ENCODE results near the gene IGF1R. TPM values are rescaled to one million over a fixed set of nuclear protein-coding genes. Genes with fewer than 3 reads are reported as not detected.

Gene IGF1R
- total RNA-seq, 4 donors from 2014 or later = 49.4 to 239 (median 109) TPM

GRCh38 chr15:98674336-98674735, 26.0 kb downstream of the IGF1R start:
- in situ Hi-C loops (cut with MboI; ENCODE audit: low pct_ligation_motif_present in 1 of 4, low pct_unique_long_range_greater_than_20kb in 1 of 4, low sequenced_read_pairs in 3 of 4) = loop anchor here in 1 of 4 donors (25.0 kb wide), 1 partner anchor 388 kb away; no protein-coding TSS in a partner anchor
- Histone ChIP-seq H3K4me1 (peaks cover 0 to 49% (median 11%) of the 10 kb centered on the region in 4 donors), H3K27me3 (no peaks in the 10 kb centered on the region), H3K9me3 (no peaks in the 10 kb centered on the region), H3K36me3 (no peaks in the 10 kb centered on the region), H3K27ac (no peak overlapping the region), H3K4me3 (no peak overlapping the region)
- intact Hi-C loops (cut with DNase I; ENCODE audit: low total_unique reads) = no loop called here
- no peak for TF ChIP-seq EP300 (IDR thresholded peaks at IDR 0.05; ENCODE audit: low read depth)
- TF ChIP-seq POLR2A (IDR thresholded peaks at IDR 0.05) = no peak
- TF ChIP-seq, protein P1, sequence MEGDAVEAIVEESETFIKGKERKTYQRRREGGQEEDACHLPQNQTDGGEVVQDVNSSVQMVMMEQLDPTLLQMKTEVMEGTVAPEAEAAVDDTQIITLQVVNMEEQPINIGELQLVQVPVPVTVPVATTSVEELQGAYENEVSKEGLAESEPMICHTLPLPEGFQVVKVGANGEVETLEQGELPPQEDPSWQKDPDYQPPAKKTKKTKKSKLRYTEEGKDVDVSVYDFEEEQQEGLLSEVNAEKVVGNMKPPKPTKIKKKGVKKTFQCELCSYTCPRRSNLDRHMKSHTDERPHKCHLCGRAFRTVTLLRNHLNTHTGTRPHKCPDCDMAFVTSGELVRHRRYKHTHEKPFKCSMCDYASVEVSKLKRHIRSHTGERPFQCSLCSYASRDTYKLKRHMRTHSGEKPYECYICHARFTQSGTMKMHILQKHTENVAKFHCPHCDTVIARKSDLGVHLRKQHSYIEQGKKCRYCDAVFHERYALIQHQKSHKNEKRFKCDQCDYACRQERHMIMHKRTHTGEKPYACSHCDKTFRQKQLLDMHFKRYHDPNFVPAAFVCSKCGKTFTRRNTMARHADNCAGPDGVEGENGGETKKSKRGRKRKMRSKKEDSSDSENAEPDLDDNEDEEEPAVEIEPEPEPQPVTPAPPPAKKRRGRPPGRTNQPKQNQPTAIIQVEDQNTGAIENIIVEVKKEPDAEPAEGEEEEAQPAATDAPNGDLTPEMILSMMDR (IDR thresholded peaks at IDR 0.05) = no peak
- TF ChIP-seq POLR2AphosphoS5 (IDR thresholded peaks at IDR 0.05) = no peak
- 85 to 88% methylated on average over 9 of the region's 9 CpGs for WGBS, 2 donors (ENCODE audit: low coverage in 1 of 2)
- no peak for DNase-seq

- peaks cover 0 to 30% (median 6%) of the 10 kb centered on the region in 4 donors for H3K4me1 ChIP-seq
- no peaks in the 10 kb centered on the region for H3K36me3 ChIP-seq
- TF ChIP-seq POLR2AphosphoS5 (IDR thresholded peaks at IDR 0.05) (no peak), EP300 (IDR thresholded peaks at IDR 0.05; ENCODE audit: low read depth) (no peak), POLR2A (IDR thresholded peaks at IDR 0.05) (no peak)
- TF ChIP-seq, protein P1 (IDR thresholded peaks at IDR 0.05) = no peak
- no peaks in the 10 kb centered on the region for H3K27me3 ChIP-seq
- no peaks in the 10 kb centered on the region for H3K9me3 ChIP-seq
- no peak for DNase-seq
- H3K27ac ChIP-seq = no peak overlapping the region
- in situ Hi-C loops (cut with MboI; ENCODE audit: low pct_ligation_motif_present in 1 of 4, low pct_unique_long_range_greater_than_20kb in 1 of 4, low sequenced_read_pairs in 3 of 4) = no loop called here
- intact Hi-C loops (cut with DNase I; ENCODE audit: low total_unique reads) = no loop called here
- no peak overlapping the region for H3K4me3 ChIP-seq
- WGBS, 2 donors (ENCODE audit: low coverage in 1 of 2) = 86 to 92% methylated on average over 7 of the region's 7 CpGs
These were observed 28.4 kb downstream of the IGF1R start for GRCh38 chr15:98676586-98677270.

- H3K4me3 ChIP-seq = no peak overlapping the region
- H3K4me1 ChIP-seq = peaks cover 0 to 25% (median 6%) of the 10 kb centered on the region in 4 donors
- H3K36me3 ChIP-seq = no peaks in the 10 kb centered on the region
- no peaks in the 10 kb centered on the region for H3K9me3 ChIP-seq
- in situ Hi-C loops (cut with MboI; ENCODE audit: low pct_ligation_motif_present in 1 of 4, low pct_unique_long_range_greater_than_20kb in 1 of 4, low sequenced_read_pairs in 3 of 4) = no loop called here
- intact Hi-C loops (cut with DNase I; ENCODE audit: low total_unique reads) = no loop called here
- H3K27me3 ChIP-seq = no peaks in the 10 kb centered on the region
- WGBS, 2 donors (ENCODE audit: low coverage in 1 of 2) = 84 to 100% methylated on average over 3 to 5 of the region's 5 CpGs
- DNase-seq = no peak
- no peak overlapping the region for H3K27ac ChIP-seq
- no peak for TF ChIP-seq EP300 (IDR thresholded peaks at IDR 0.05; ENCODE audit: low read depth)
- TF ChIP-seq POLR2AphosphoS5 (IDR thresholded peaks at IDR 0.05) = no peak
- no peak for TF ChIP-seq POLR2A (IDR thresholded peaks at IDR 0.05)
- TF ChIP-seq, protein P1 (IDR thresholded peaks at IDR 0.05) = no peak
These were observed 29.2 kb downstream of the IGF1R start for GRCh38 chr15:98677345-98678059.

- peaks cover 0 to 28% (median 12%) of the 10 kb centered on the region in 4 donors for H3K4me1 ChIP-seq
- TF ChIP-seq POLR2A (IDR thresholded peaks at IDR 0.05) (no peak), POLR2AphosphoS5 (IDR thresholded peaks at IDR 0.05) (no peak), EP300 (IDR thresholded peaks at IDR 0.05; ENCODE audit: low read depth) (no peak)
- TF ChIP-seq, protein P1 (IDR thresholded peaks at IDR 0.05) = no peak
- 88 to 89% methylated on average over 3 to 7 of the region's 7 CpGs for WGBS, 2 donors (ENCODE audit: low coverage in 1 of 2)
These were observed 30.1 kb downstream of the IGF1R start for GRCh38 chr15:98678484-98678883.

More at GRCh38 chr15:98678484-98678883, 30.1 kb downstream of the IGF1R start:
- H3K36me3 ChIP-seq = no peaks in the 10 kb centered on the region
- no peak for DNase-seq
- intact Hi-C loops (cut with DNase I; ENCODE audit: low total_unique reads) = no loop called here
- no peaks in the 10 kb centered on the region for H3K27me3 ChIP-seq
- H3K27ac ChIP-seq = no peak overlapping the region
- in situ Hi-C loops (cut with MboI; ENCODE audit: low pct_ligation_motif_present in 1 of 4, low pct_unique_long_range_greater_than_20kb in 1 of 4, low sequenced_read_pairs in 3 of 4) = no loop called here
- no peaks in the 10 kb centered on the region for H3K9me3 ChIP-seq
- no peak overlapping the region for H3K4me3 ChIP-seq

Data from transverse colon (tissue), 4 donors.